Common myeloid progenitor, CD34-positive (primary cell): ENCODE data around the gene ELF3. TPM values are rescaled to one million over a fixed set of nuclear protein-coding genes. Genes with fewer than 3 reads are reported as not detected.
"Not testable (repeated sequence)": the region's sequence is repeated elsewhere in the genome, so short reads cannot be mapped to it uniquely, and the experiment has no call there.

Experiments used
- CTCF ChIA-PET: fragments of 350-600 bp; sonication (Branson Sonifier 250); formaldehyde crosslinking; loops from one replicate; lab custom pipeline; 2021; ENCODE audit warnings: antibody characterized with exemption; lab: Charles Lee
- POLR2A ChIA-PET: fragments of 350-600 bp; sonication (Branson Sonifier 250); formaldehyde crosslinking; loops from one replicate; lab custom pipeline; 2021; ENCODE audit warnings: antibody characterized with exemption; lab: Charles Lee
- DNase-seq, 3 donors: peaks; one replicate each; pipeline versions ENCODE4 v3.0.0 to v3.0.0-alpha.2; 2013
- H3K27ac ChIP-seq, 2 experiments: 1 replicate in 1 of 2; 2 replicates in 1 of 2; pipeline ENCODE4 v1.7.0; 2013; ENCODE audit warnings: inconsistent platforms in 2 of 2, low read length in 2 of 2, mild to moderate bottlenecking in 2 of 2, low read depth in 1 of 2, moderate library complexity in 1 of 2; ENCODE audit not compliant: severe bottlenecking in 2 of 2, insufficient read depth in 1 of 2, poor library complexity in 1 of 2
- H3K27me3 ChIP-seq, 5 experiments: replicated peaks in 2 of 5; 1 replicate in 3 of 5; 2 replicates in 2 of 5; pipeline versions ENCODE4 v1.6.1 to v1.7.0; 2013; ENCODE audit warnings: low read length in 4 of 5, mild to moderate bottlenecking in 2 of 5, moderate library complexity in 2 of 5, inconsistent platforms in 1 of 5; ENCODE audit not compliant: insufficient read depth in 5 of 5, control insufficient read depth in 4 of 5
- H3K36me3 ChIP-seq, 4 experiments: 1 replicate in 2 of 4; 2 replicates in 2 of 4; pipeline versions ENCODE4 v1.6.1 to v1.7.0; 2013; ENCODE audit warnings: low read length in 3 of 4, control low read depth in 1 of 4, mild to moderate bottlenecking in 1 of 4; ENCODE audit not compliant: control insufficient read depth in 4 of 4, insufficient read depth in 4 of 4
- H3K4me1 ChIP-seq, 4 experiments: 1 replicate in 3 of 4; 2 replicates in 1 of 4; pipeline versions ENCODE4 v1.6.1 to v1.7.1; 2013; ENCODE audit warnings: low read length in 3 of 4, mild to moderate bottlenecking in 3 of 4, control low read depth in 1 of 4, inconsistent platforms in 1 of 4, moderate library complexity in 1 of 4; ENCODE audit not compliant: control insufficient read depth in 4 of 4, insufficient read depth in 4 of 4; ENCODE audit errors: control extremely low read depth in 1 of 4
- H3K4me3 ChIP-seq, 7 experiments: 1 replicate in 4 of 7; 2 replicates in 3 of 7; pipeline versions ENCODE4 v1.5.1 to v1.7.0; 2013; ENCODE audit warnings: mild to moderate bottlenecking in 7 of 7, low read length in 6 of 7, moderate library complexity in 6 of 7, inconsistent platforms in 2 of 7, low read depth in 2 of 7, control low read depth in 1 of 7; ENCODE audit not compliant: insufficient read depth in 4 of 7, control insufficient read depth in 1 of 7; ENCODE audit errors: extremely low read depth in 1 of 7
- H3K9me3 ChIP-seq, 5 experiments: 1 replicate in 4 of 5; 2 replicates in 1 of 5; pipeline versions ENCODE4 v1.6.1 to v1.7.1; 2013; ENCODE audit warnings: low read length in 4 of 5, mild to moderate bottlenecking in 2 of 5, inconsistent platforms in 1 of 5, low read depth in 1 of 5, moderate library complexity in 1 of 5; ENCODE audit not compliant: control insufficient read depth in 4 of 5, insufficient read depth in 2 of 5; ENCODE audit errors: control extremely low read depth in 1 of 5
- WGBS: methylation state at CpG from one replicate; pipeline ENCODE4 v1.1.5; 2013; ENCODE audit not compliant: insufficient coverage; 5-methylcytosine and 5-hydroxymethylcytosine counted together
- polyA plus RNA-seq: library from polyadenylated mRNA; unstranded; fragments of 120-200 nt; gene quantifications from one replicate; pipeline ENCODE4 v1.2.1, GENCODE V29; 2013

ELF3 gene
- polyA plus RNA-seq, result 0.24 TPM

GRCh38 chr1:202010180-202011015 is at the start of gene ELF3:
TSS of gene ELF3 (plus strand) at chr1:202010587. CDS start at chr1:202011137, 550 bp downstream.
- peaks cover 0 to 14% (median 6%) of the 10 kb centered on the region in 4 experiments for H3K36me3 ChIP-seq
- no peaks in the 10 kb centered on the region for H3K9me3 ChIP-seq
- CTCF ChIA-PET, result interaction anchor here (0.8 to 2.8 kb wide), 9 partner anchors 9 to 160 kb away, joined by 3 to 15 read pairs (median 4); no protein-coding TSS in a partner anchor
- no peaks in the 10 kb centered on the region for H3K4me1 ChIP-seq
- no peak within 1 kb of the TSS for H3K27ac ChIP-seq
- WGBS, result 95% methylated on average over 19 of the region's 24 CpGs
- POLR2A ChIA-PET, result no interaction called here
- no peaks in the 10 kb centered on the region for H3K27me3 ChIP-seq
- DNase-seq, result no peak
- H3K4me3 ChIP-seq, result peak within 1 kb of the TSS in 1 of 7 experiments; percentile 0

DNA sequence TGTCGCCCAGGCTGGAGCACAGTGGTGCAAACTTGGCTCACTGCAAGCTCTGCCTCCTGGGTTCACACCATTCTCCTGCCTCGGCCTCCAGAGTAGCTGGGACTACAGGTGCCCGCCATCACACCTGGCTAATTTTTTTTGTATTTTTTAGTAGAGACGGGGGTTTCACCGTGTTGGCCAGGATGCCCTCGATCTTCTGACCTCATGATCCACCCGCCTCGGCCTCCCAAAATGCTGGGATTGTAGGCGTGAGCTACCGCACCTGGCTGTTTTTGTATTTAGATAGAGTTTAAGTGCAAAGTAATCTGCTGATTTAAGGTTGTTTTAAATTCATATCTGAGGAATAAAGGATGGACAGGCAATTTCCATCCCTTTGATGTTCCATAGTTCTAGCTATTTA is 48.0 kb upstream of the ELF3 start:
- CTCF ChIA-PET, result interaction anchor here (1.1 to 7.5 kb wide), 6 partner anchors 11 to 82 kb away, joined by 4 to 64 read pairs (median 7); no protein-coding TSS in a partner anchor
- H3K9me3 ChIP-seq, H3K27ac ChIP-seq, H3K27me3 ChIP-seq, H3K4me3 ChIP-seq, POLR2A ChIA-PET, DNase-seq, H3K4me1 ChIP-seq: not testable (repeated sequence)
- 97% methylated on average over 8 of the region's 10 CpGs for WGBS
- H3K36me3 ChIP-seq, result peaks cover 21 to 68% (median 54%) of the 10 kb centered on the region in 4 experiments

- Histone ChIP-seq H3K27me3 (no peaks in the 10 kb centered on the region), H3K36me3 (peaks cover 21 to 69% (median 50%) of the 10 kb centered on the region in 4 experiments), H3K4me1 (no peaks in the 10 kb centered on the region), H3K9me3 (no peaks in the 10 kb centered on the region), H3K4me3 (no peak overlapping the region), H3K27ac (no peak overlapping the region)
- WGBS, result no CpG with 5 or more reads among the region's 1 CpG
- DNase-seq, result no peak
- ChIA-PET CTCF (interaction anchor here (2.4 to 7.5 kb wide), 3 partner anchors 9 to 84 kb away, joined by 9 to 64 read pairs (median 20); no protein-coding TSS in a partner anchor), POLR2A (interaction anchor here (0.9 kb wide), 1 partner anchor 9 kb away, joined by 3 read pairs; the partner anchor contains the start of gene TIMM17A)
These were observed 46.1 kb upstream of the ELF3 start for GRCh38 chr1:201964261-201964660.

DNA sequence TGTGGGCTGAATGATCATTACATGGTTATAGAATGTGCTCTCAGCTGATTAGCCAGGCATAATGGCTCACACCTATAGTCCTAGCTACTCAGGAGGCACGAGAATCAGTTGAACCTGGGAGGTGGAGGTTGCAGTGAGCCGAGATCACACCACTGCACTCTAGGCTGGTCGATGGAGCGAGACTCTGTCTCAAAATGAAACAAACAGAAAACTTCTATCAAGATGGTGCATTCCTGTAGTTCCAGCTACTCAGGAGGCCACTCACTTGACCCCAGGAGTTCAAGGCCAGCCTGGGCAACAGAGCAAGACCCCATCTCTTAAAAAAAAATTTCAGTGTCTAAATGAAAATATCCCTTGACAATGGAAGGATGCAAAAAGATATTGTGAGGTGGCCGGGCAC is 44.2 kb upstream of the ELF3 start:
- Histone ChIP-seq H3K4me3 (no peak overlapping the region), H3K36me3 (peaks cover 24 to 82% (median 54%) of the 10 kb centered on the region in 4 experiments), H3K4me1 (no peaks in the 10 kb centered on the region), H3K27me3 (no peaks in the 10 kb centered on the region), H3K27ac (no peak overlapping the region), H3K9me3 (no peaks in the 10 kb centered on the region)
- POLR2A ChIA-PET, result interaction anchor here (1.3 kb wide), 1 partner anchor 11 kb away, joined by 7 read pairs; the partner anchor contains the start of gene TIMM17A
- no peak for DNase-seq
- CTCF ChIA-PET, result interaction anchor here (0.6 to 7.5 kb wide), 5 partner anchors 12 to 84 kb away, joined by 3 to 64 read pairs (median 4); no protein-coding TSS in a partner anchor
- WGBS, result 97% methylated on average over 4 of the region's 5 CpGs

- no peaks in the 10 kb centered on the region for H3K9me3 ChIP-seq
- ChIA-PET CTCF (interaction anchor here (0.7 to 7.5 kb wide), 11 partner anchors 8 to 100 kb away, joined by 3 to 64 read pairs (median 4); partner anchors contain the start of gene TIMM17A), POLR2A (no interaction called here)
- no peaks in the 10 kb centered on the region for H3K27me3 ChIP-seq
- H3K4me1 ChIP-seq, result peaks cover 0 to 2% (median 0%) of the 10 kb centered on the region in 4 experiments
- whole genome bisulfite sequencing, result 100% methylated on average over 5 of the region's 16 CpGs
- no peak overlapping the region for H3K27ac ChIP-seq
- H3K36me3 ChIP-seq, result peaks cover 19 to 64% (median 40%) of the 10 kb centered on the region in 4 experiments
- no peak overlapping the region for H3K4me3 ChIP-seq
- DNase-seq, result no peak
These were observed 42.0 kb upstream of the ELF3 start for GRCh38 chr1:201968202-201968925.

DNA sequence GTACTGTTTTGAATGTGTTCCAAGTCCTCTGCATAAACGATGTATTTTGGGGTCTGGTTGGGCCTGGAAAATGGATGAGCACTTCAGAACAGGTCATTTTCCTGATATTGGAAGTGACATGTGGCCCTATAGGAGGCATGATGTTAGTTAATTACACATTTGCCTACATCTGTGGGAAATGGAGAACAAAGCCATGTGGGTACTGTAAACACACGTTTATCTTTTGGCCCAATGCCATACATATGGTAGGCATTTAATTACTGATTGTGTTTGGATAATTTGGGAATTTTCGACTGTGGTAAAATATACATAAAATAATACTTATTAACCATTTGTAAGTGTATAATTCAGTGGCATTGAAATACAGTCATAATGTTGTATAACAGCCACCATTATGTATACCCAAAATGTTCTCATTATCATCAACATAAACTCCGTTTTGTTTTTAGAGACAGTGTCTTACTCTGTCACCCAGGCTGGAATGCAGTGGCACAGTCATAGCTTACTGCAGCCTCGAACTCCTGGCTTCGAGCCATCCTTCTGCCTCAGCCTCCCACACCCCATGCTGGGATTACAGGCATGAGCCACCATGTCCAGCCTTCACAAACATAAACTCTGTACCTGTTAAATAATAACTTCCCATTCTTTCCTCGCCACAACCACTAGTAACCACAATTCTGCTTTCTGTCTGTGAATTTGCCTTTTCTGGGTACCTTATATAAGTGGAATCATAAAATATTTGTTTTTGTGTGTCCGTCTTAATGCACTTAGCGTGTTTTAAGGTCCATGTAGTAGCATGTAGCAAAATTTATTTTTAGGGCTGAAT is 39.8 kb upstream of the ELF3 start:
- Histone ChIP-seq H3K27ac (no peak overlapping the region), H3K36me3 (peaks cover 12 to 47% (median 27%) of the 10 kb centered on the region in 4 experiments), H3K27me3 (no peaks in the 10 kb centered on the region), H3K9me3 (no peaks in the 10 kb centered on the region), H3K4me3 (no peak overlapping the region), H3K4me1 (peaks cover 0 to 2% (median 0%) of the 10 kb centered on the region in 4 experiments)
- DNase-seq, result no peak
- ChIA-PET CTCF (interaction anchor here (0.6 to 6.0 kb wide), 7 partner anchors 11 to 149 kb away, joined by 3 to 142 read pairs (median 14); partner anchors contain the start of genes LMOD1, RNPEP and SHISA4), POLR2A (no interaction called here)
- WGBS, result 92% methylated on average over 5 of the region's 9 CpGs
